ENCODE results near the gene CP. TPM values are rescaled to one million over a fixed set of nuclear protein-coding genes. Genes with fewer than 3 reads are reported as not detected.

The CP gene
- total RNA-seq: 10 to 100 TPM in 1 of 2 donors, 1 to 10 TPM in 1; 6.8 to 68.4 TPM

- Histone ChIP-seq H3K27me3 (no peaks in the 10 kb centered on the region), H3K4me1 (peaks cover 0 to 4% of the 10 kb centered on the region in 2 donors), H3K4me3 (peak within 1 kb of the TSS in 1 of 2 donors; percentile 9), H3K27ac (no peak within 1 kb of the TSS), H3K36me3 (no peaks in the 10 kb centered on the region), H3K9me3 (no peaks in the 10 kb centered on the region)
- TF ChIP-seq CTCF (IDR thresholded peaks at IDR 0.05): no peak
- DNase-seq (ENCODE audit: low spot score): no peak
Observed at GRCh38 chr3:149221783-149222517, at the start of gene CP. TSS of gene CP (minus strand) at chr3:149221829. CDS start at chr3:149221792, 37 bp downstream.

- Histone ChIP-seq H3K27me3 (no peaks in the 10 kb centered on the region), H3K4me3 (no peak overlapping the region), H3K4me1 (peaks cover 0 to 4% of the 10 kb centered on the region in 2 donors), H3K27ac (no peak overlapping the region), H3K36me3 (no peaks in the 10 kb centered on the region), H3K9me3 (no peaks in the 10 kb centered on the region)
- no peak for TF ChIP-seq CTCF (IDR thresholded peaks at IDR 0.05)
- DNase-seq (ENCODE audit: low spot score): no peak
Observed at GRCh38 chr3:149270180-149270579, 48.6 kb upstream of the CP start.

- DNase-seq (ENCODE audit: low spot score): no peak
- H3K9me3 ChIP-seq: no peaks in the 10 kb centered on the region
- no peak overlapping the region for H3K27ac ChIP-seq
Observed at GRCh38 chr3:149269687-149270086, 48.1 kb upstream of the CP start.

GRCh38 chr3:149267565-149267964, 45.9 kb upstream of the CP start:
- Histone ChIP-seq H3K27me3 (no peaks in the 10 kb centered on the region), H3K27ac (no peak overlapping the region), H3K4me3 (no peak overlapping the region), H3K9me3 (no peaks in the 10 kb centered on the region), H3K36me3 (no peaks in the 10 kb centered on the region), H3K4me1 (peaks cover 0 to under 1% of the 10 kb centered on the region in 2 donors)
- DNase-seq (ENCODE audit: low spot score): no peak
- no peak for TF ChIP-seq CTCF (IDR thresholded peaks at IDR 0.05)

More at GRCh38 chr3:149269687-149270086, 48.1 kb upstream of the CP start:
- no peak for TF ChIP-seq CTCF (IDR thresholded peaks at IDR 0.05)
- H3K4me1 ChIP-seq: peaks cover 0 to 4% of the 10 kb centered on the region in 2 donors
- H3K36me3 ChIP-seq: no peaks in the 10 kb centered on the region
- no peaks in the 10 kb centered on the region for H3K27me3 ChIP-seq
- no peak overlapping the region for H3K4me3 ChIP-seq

GRCh38 chr3:149266736-149267135, 45.1 kb upstream of the CP start:
- Histone ChIP-seq H3K4me3 (no peak overlapping the region), H3K4me1 (no peaks in the 10 kb centered on the region), H3K27me3 (no peaks in the 10 kb centered on the region), H3K9me3 (no peaks in the 10 kb centered on the region), H3K36me3 (no peaks in the 10 kb centered on the region), H3K27ac (no peak overlapping the region)
- no peak for DNase-seq (ENCODE audit: low spot score)
- no peak for TF ChIP-seq CTCF (IDR thresholded peaks at IDR 0.05)

GRCh38 chr3:149263856-149264255, 42.2 kb upstream of the CP start:
- Histone ChIP-seq H3K27ac (no peak overlapping the region), H3K27me3 (no peaks in the 10 kb centered on the region), H3K4me1 (no peaks in the 10 kb centered on the region), H3K4me3 (no peak overlapping the region), H3K9me3 (no peaks in the 10 kb centered on the region), H3K36me3 (no peaks in the 10 kb centered on the region)
- TF ChIP-seq CTCF (IDR thresholded peaks at IDR 0.05): no peak
- DNase-seq (ENCODE audit: low spot score): no peak

Measured in right atrium auricular region (tissue), 2 donors.